ENCODE results near the gene TMEM129.

The TMEM129 gene

GRCh38 chr4:1684506-1685234 lies 36.5 kb downstream of the TMEM129 start:
- peak overlapping the region; percentile 50 for H3K4me3 ChIP-seq (ENCODE audit: low read depth, low read length)

GRCh38 chr4:1683736-1684505 lies 37.2 kb downstream of the TMEM129 start, which contains the start of gene FAM53A:
FAM53A (minus strand) TSS chr4:1684313; CDS start chr4:1668741, 15,572 bp downstream.
- H3K4me3 ChIP-seq (ENCODE audit: low read depth, low read length), result peak within 1 kb of the TSS; percentile 57
- no peaks in the 10 kb centered on the region for H3K36me3 ChIP-seq (replicated peaks)
- in situ Hi-C loops (cut with HindIII; ENCODE audit: low pct_ligation_motif_present, low sequenced_read_pairs), result no loop called here
- TF ChIP-seq CTCF (IDR thresholded peaks at IDR 0.05; ENCODE audit: low read depth, low read length, missing control alignments), result no peak
- DNase-seq, result peak; percentile 69
- H3K27ac ChIP-seq, result peak within 1 kb of the TSS; percentile 79
- no peaks in the 10 kb centered on the region for H3K27me3 ChIP-seq (replicated peaks)

More at GRCh38 chr4:1684506-1685234, 36.5 kb downstream of the TMEM129 start:
- no peaks in the 10 kb centered on the region for H3K27me3 ChIP-seq (replicated peaks)
- DNase-seq, result no peak
- H3K27ac ChIP-seq, result no peak overlapping the region
- no peaks in the 10 kb centered on the region for H3K36me3 ChIP-seq (replicated peaks)
- no peak for TF ChIP-seq CTCF (IDR thresholded peaks at IDR 0.05; ENCODE audit: low read depth, low read length, missing control alignments)
- in situ Hi-C loops (cut with HindIII; ENCODE audit: low pct_ligation_motif_present, low sequenced_read_pairs), result no loop called here

GRCh38 chr4:1683261-1683735 lies 37.8 kb downstream of the TMEM129 start:
- peak; percentile 83 for DNase-seq

GRCh38 chr4:1682860-1683259 lies 38.3 kb downstream of the TMEM129 start:
- H3K36me3 ChIP-seq (replicated peaks), result no peaks in the 10 kb centered on the region
- TF ChIP-seq CTCF (IDR thresholded peaks at IDR 0.05; ENCODE audit: low read depth, low read length, missing control alignments), result no peak
- H3K27me3 ChIP-seq (replicated peaks), result no peaks in the 10 kb centered on the region
- H3K27ac ChIP-seq, result peak overlapping the region; percentile 79
- no peak for DNase-seq
- H3K4me3 ChIP-seq (ENCODE audit: low read depth, low read length), result peak overlapping the region; percentile 57
- in situ Hi-C loops (cut with HindIII; ENCODE audit: low pct_ligation_motif_present, low sequenced_read_pairs), result no loop called here

More at GRCh38 chr4:1683261-1683735, 37.8 kb downstream of the TMEM129 start:
- Histone ChIP-seq H3K36me3 (replicated peaks) (no peaks in the 10 kb centered on the region), H3K27me3 (replicated peaks) (no peaks in the 10 kb centered on the region), H3K4me3 (ENCODE audit: low read depth, low read length) (peak overlapping the region; percentile 57), H3K27ac (peak overlapping the region; percentile 79)
- in situ Hi-C loops (cut with HindIII; ENCODE audit: low pct_ligation_motif_present, low sequenced_read_pairs), result no loop called here
- no peak for TF ChIP-seq CTCF (IDR thresholded peaks at IDR 0.05; ENCODE audit: low read depth, low read length, missing control alignments)

- Histone ChIP-seq H3K27ac (no peak overlapping the region), H3K36me3 (replicated peaks) (no peaks in the 10 kb centered on the region), H3K27me3 (replicated peaks) (no peaks in the 10 kb centered on the region), H3K4me3 (ENCODE audit: low read depth, low read length) (no peak overlapping the region)
- in situ Hi-C loops (cut with HindIII; ENCODE audit: low pct_ligation_motif_present, low sequenced_read_pairs), result no loop called here
- DNase-seq, result no peak
- TF ChIP-seq CTCF (IDR thresholded peaks at IDR 0.05; ENCODE audit: low read depth, low read length, missing control alignments), result no peak
These were observed 42.9 kb downstream of the TMEM129 start for GRCh38 chr4:1678244-1678643.
